Measurements from ENCODE around the gene PMFBP1.

- no peak for TF ChIP-seq CTCF (optimal IDR thresholded peaks at IDR 0.05 in 1 of 3, IDR thresholded peaks at IDR 0.05 in 1 of 3, conservative IDR thresholded peaks at IDR 0.05 in 1 of 3; ENCODE audit: extremely low read depth in 1 of 3, insufficient read depth in 2 of 3, low read length in 3 of 3)
- TF ChIP-seq EZH2 (IDR thresholded peaks at IDR 0.05; ENCODE audit: low read length) = no peak
Observed at GRCh38 chr16:72206299-72206698, 34.3 kb upstream of the PMFBP1 start.

All from keratinocyte (primary cell).